ENCODE data around the gene NHLRC3. TPM values are rescaled to one million over a fixed set of nuclear protein-coding genes. Genes with fewer than 3 reads are reported as not detected.
"Not testable (repeated sequence)": the region's sequence is repeated elsewhere in the genome, so short reads cannot be mapped to it uniquely, and the experiment has no call there.

The NHLRC3 gene
- total RNA-seq = 10 to 100 TPM; 25.5 to 25.9 TPM

GRCh38 chr13:39037880-39038568, at the start of gene NHLRC3, which contains the start of gene PROSER1:
Gene NHLRC3 (plus strand): TSS chr13:39038456. CDS start chr13:39038640, 184 bp downstream.
Gene PROSER1 (minus strand): TSS chr13:39038089. CDS start chr13:39037242, 847 bp downstream.
- CTCF ChIA-PET = interaction anchor here (0.8 to 3.9 kb wide), 6 partner anchors 9 to 639 kb away, joined by 3 to 18 read pairs (median 3); no protein-coding TSS in a partner anchor
- Mint-ChIP-seq H3K4me1 (peaks cover 52% of the 10 kb centered on the region), H3K9me3 (no peaks in the 10 kb centered on the region)

GRCh38 chr13:38990693-38991092, 47.6 kb upstream of the NHLRC3 start, which contains the start of gene STOML3:
Gene STOML3 (minus strand): TSS chr13:38990831. CDS start chr13:38990721, 110 bp downstream.
- H3K4me3 Mint-ChIP-seq = no peak within 1 kb of the TSS
- H3K36me3 Mint-ChIP-seq (ENCODE audit: low read depth) = no peaks in the 10 kb centered on the region
- DNase-seq = no peak
- H3K4me1 Mint-ChIP-seq = no peaks in the 10 kb centered on the region
- no peaks in the 10 kb centered on the region for H3K27me3 Mint-ChIP-seq
- CTCF ChIA-PET = no interaction called here
- no peak within 1 kb of the TSS for H3K27ac Mint-ChIP-seq
- no peaks in the 10 kb centered on the region for H3K9me3 Mint-ChIP-seq
- POLR2A ChIA-PET = interaction anchor here (0.5 kb wide), 1 partner anchor 8 kb away, joined by 3 read pairs; no protein-coding TSS in a partner anchor

More at GRCh38 chr13:39037880-39038568, at the start of gene NHLRC3, which contains the start of gene PROSER1:
- Mint-ChIP-seq H3K27me3 (no peaks in the 10 kb centered on the region), H3K36me3 (ENCODE audit: low read depth) (peaks cover 16% of the 10 kb centered on the region), H3K27ac (peak within 1 kb of the TSS; percentile 93), H3K4me3 (peak within 1 kb of the TSS; percentile 87)
- POLR2A ChIA-PET = interaction anchor here (0.8 to 4.1 kb wide), 12 partner anchors 8 to 1627 kb away, joined by 3 to 28 read pairs (median 7); partner anchors contain the start of genes COG6 and UFM1
- DNase-seq = peak; percentile 81

GRCh38 chr13:38993381-38993780, 44.9 kb upstream of the NHLRC3 start:
- Mint-ChIP-seq H3K36me3 (ENCODE audit: low read depth) (no peaks in the 10 kb centered on the region), H3K9me3 (no peaks in the 10 kb centered on the region), H3K4me3 (no peak overlapping the region), H3K27ac (no peak overlapping the region), H3K27me3 (no peaks in the 10 kb centered on the region), H3K4me1 (no peaks in the 10 kb centered on the region)
- ChIA-PET CTCF (no interaction called here), POLR2A (no interaction called here)
- no peak for DNase-seq

GRCh38 chr13:38998739-38999138, 39.5 kb upstream of the NHLRC3 start:
- DNase-seq = no peak
- no peak overlapping the region for H3K27ac Mint-ChIP-seq
- no peak overlapping the region for H3K4me3 Mint-ChIP-seq
- no peaks in the 10 kb centered on the region for H3K27me3 Mint-ChIP-seq
- POLR2A ChIA-PET = no interaction called here
- CTCF ChIA-PET = no interaction called here
- no peaks in the 10 kb centered on the region for H3K4me1 Mint-ChIP-seq
- no peaks in the 10 kb centered on the region for H3K36me3 Mint-ChIP-seq (ENCODE audit: low read depth)
- no peaks in the 10 kb centered on the region for H3K9me3 Mint-ChIP-seq

GRCh38 chr13:39006371-39007111, 31.7 kb upstream of the NHLRC3 start:
- H3K9me3 Mint-ChIP-seq, H3K27ac Mint-ChIP-seq, DNase-seq, H3K4me1 Mint-ChIP-seq, H3K27me3 Mint-ChIP-seq, H3K4me3 Mint-ChIP-seq, CTCF ChIA-PET: not testable (repeated sequence)
- peaks cover 36% of the 10 kb centered on the region for H3K36me3 Mint-ChIP-seq (ENCODE audit: low read depth)
- POLR2A ChIA-PET = interaction anchor here (0.7 kb wide), 1 partner anchor 21 kb away, joined by 3 read pairs; no protein-coding TSS in a partner anchor

- H3K27ac Mint-ChIP-seq = no peak overlapping the region
- H3K4me3 Mint-ChIP-seq = no peak overlapping the region
- CTCF ChIA-PET = no interaction called here
- peaks cover 68% of the 10 kb centered on the region for H3K36me3 Mint-ChIP-seq (ENCODE audit: low read depth)
- peaks cover 4% of the 10 kb centered on the region for H3K4me1 Mint-ChIP-seq
- POLR2A ChIA-PET = no interaction called here
- no peaks in the 10 kb centered on the region for H3K9me3 Mint-ChIP-seq
- no peak for DNase-seq
- no peaks in the 10 kb centered on the region for H3K27me3 Mint-ChIP-seq
Observed at GRCh38 chr13:39012608-39013007, 25.6 kb upstream of the NHLRC3 start.

GRCh38 chr13:39013462-39013861, 24.8 kb upstream of the NHLRC3 start:
- Mint-ChIP-seq H3K36me3 (ENCODE audit: low read depth) (peaks cover 66% of the 10 kb centered on the region), H3K9me3 (no peaks in the 10 kb centered on the region), H3K4me1 (peaks cover 12% of the 10 kb centered on the region), H3K4me3 (no peak overlapping the region), H3K27ac (no peak overlapping the region), H3K27me3 (no peaks in the 10 kb centered on the region)
- DNase-seq = no peak
- CTCF ChIA-PET = no interaction called here
- POLR2A ChIA-PET = no interaction called here

- ChIA-PET CTCF (interaction anchor here (1.2 to 3.9 kb wide), 2 partner anchors 16 to 21 kb away, joined by 5 to 18 read pairs; partner anchors contain the start of genes NHLRC3 and PROSER1), POLR2A (interaction anchor here (5.5 kb wide), 1 partner anchor 21 kb away, joined by 28 read pairs; the partner anchor contains the start of genes NHLRC3 and PROSER1)
- H3K27me3 Mint-ChIP-seq = no peaks in the 10 kb centered on the region
- H3K27ac Mint-ChIP-seq = no peak overlapping the region
- H3K9me3 Mint-ChIP-seq = no peaks in the 10 kb centered on the region
- DNase-seq = no peak
- peaks cover 57% of the 10 kb centered on the region for H3K36me3 Mint-ChIP-seq (ENCODE audit: low read depth)
- no peak overlapping the region for H3K4me3 Mint-ChIP-seq
- peaks cover 17% of the 10 kb centered on the region for H3K4me1 Mint-ChIP-seq
Observed at GRCh38 chr13:39016087-39016486, 22.2 kb upstream of the NHLRC3 start.

GRCh38 chr13:39016787-39017186, 21.5 kb upstream of the NHLRC3 start:
- peak; percentile 34 for DNase-seq
- Mint-ChIP-seq H3K36me3 (ENCODE audit: low read depth) (peaks cover 57% of the 10 kb centered on the region), H3K4me3 (no peak overlapping the region), H3K27ac (no peak overlapping the region), H3K27me3 (no peaks in the 10 kb centered on the region), H3K9me3 (no peaks in the 10 kb centered on the region), H3K4me1 (peaks cover 17% of the 10 kb centered on the region)
- ChIA-PET POLR2A (interaction anchor here (5.5 kb wide), 1 partner anchor 20 kb away, joined by 28 read pairs; the partner anchor contains the start of genes NHLRC3 and PROSER1), CTCF (interaction anchor here (1.2 to 3.9 kb wide), 2 partner anchors 15 to 20 kb away, joined by 5 to 18 read pairs; partner anchors contain the start of genes NHLRC3 and PROSER1)

GRCh38 chr13:39020853-39021462, 17.3 kb upstream of the NHLRC3 start:
- Mint-ChIP-seq H3K4me3 (no peak overlapping the region), H3K4me1 (peaks cover 17% of the 10 kb centered on the region), H3K27ac (no peak overlapping the region), H3K36me3 (ENCODE audit: low read depth) (peaks cover 56% of the 10 kb centered on the region), H3K27me3 (no peaks in the 10 kb centered on the region), H3K9me3 (no peaks in the 10 kb centered on the region)
- ChIA-PET POLR2A (interaction anchor here (3.3 kb wide), 1 partner anchor 16 kb away, joined by 16 read pairs; the partner anchor contains the start of genes NHLRC3 and PROSER1), CTCF (interaction anchor here (1.5 kb wide), 1 partner anchor 10 kb away, joined by 4 read pairs; no protein-coding TSS in a partner anchor)
- no peak for DNase-seq

- H3K27ac Mint-ChIP-seq = no peak overlapping the region
- H3K4me3 Mint-ChIP-seq = no peak overlapping the region
- H3K4me1 Mint-ChIP-seq = peaks cover 6% of the 10 kb centered on the region
- no peak for DNase-seq
- H3K9me3 Mint-ChIP-seq = no peaks in the 10 kb centered on the region
- peaks cover 66% of the 10 kb centered on the region for H3K36me3 Mint-ChIP-seq (ENCODE audit: low read depth)
- ChIA-PET CTCF (no interaction called here), POLR2A (interaction anchor here (3.3 kb wide), 1 partner anchor 14 kb away, joined by 16 read pairs; the partner anchor contains the start of genes NHLRC3 and PROSER1)
- H3K27me3 Mint-ChIP-seq = no peaks in the 10 kb centered on the region
Observed at GRCh38 chr13:39023316-39023715, 14.9 kb upstream of the NHLRC3 start.

- CTCF ChIA-PET = interaction anchor here (0.6 kb wide), 1 partner anchor 350 kb away, joined by 5 read pairs; no protein-coding TSS in a partner anchor
- Mint-ChIP-seq H3K27me3 (no peaks in the 10 kb centered on the region), H3K4me3 (no peak overlapping the region), H3K9me3 (no peaks in the 10 kb centered on the region), H3K4me1 (peaks cover 3% of the 10 kb centered on the region), H3K27ac (no peak overlapping the region), H3K36me3 (ENCODE audit: low read depth) (peaks cover 66% of the 10 kb centered on the region)
- DNase-seq = no peak
- POLR2A ChIA-PET = interaction anchor here (3.3 kb wide), 1 partner anchor 13 kb away, joined by 16 read pairs; the partner anchor contains the start of genes NHLRC3 and PROSER1
Observed at GRCh38 chr13:39023761-39024160, 14.5 kb upstream of the NHLRC3 start.
